Osteocyte (in vitro differentiated cells): ENCODE measurements around the gene FGF1. TPM values are rescaled to one million over a fixed set of nuclear protein-coding genes. Genes with fewer than 3 reads are reported as not detected.

Experiments used
- DNase-seq: peaks from one replicate; pipeline ENCODE4 v3.0.0; 2021; ENCODE audit warnings: mixed read lengths; ENCODE audit not compliant: unreplicated experiment; ENCODE audit errors: extremely low spot score
- H3K27ac Mint-ChIP-seq: one replicate; pipeline ENCODE4 v1.8.0; 2021; ENCODE audit warnings: mild to moderate bottlenecking, mixed read lengths; ENCODE audit not compliant: unreplicated experiment
- H3K27me3 Mint-ChIP-seq: one replicate; pipeline ENCODE4 v1.8.0; 2021; ENCODE audit warnings: mixed read lengths; ENCODE audit not compliant: unreplicated experiment
- H3K36me3 Mint-ChIP-seq: one replicate; pipeline ENCODE4 v1.8.0; 2021; ENCODE audit warnings: mixed read lengths; ENCODE audit not compliant: unreplicated experiment
- H3K4me1 Mint-ChIP-seq: one replicate; pipeline ENCODE4 v1.8.0; 2021; ENCODE audit warnings: mixed read lengths; ENCODE audit not compliant: unreplicated experiment
- H3K4me3 Mint-ChIP-seq: one replicate; pipeline ENCODE4 v1.8.0; 2021; ENCODE audit warnings: mild to moderate bottlenecking, moderate library complexity, mixed read lengths; ENCODE audit not compliant: unreplicated experiment
- H3K9me3 Mint-ChIP-seq: one replicate; pipeline ENCODE4 v1.8.0; 2021; ENCODE audit warnings: mixed read lengths; ENCODE audit not compliant: unreplicated experiment
- total RNA-seq: library from RNA; stranded (reverse); gene quantifications from 2 replicates; pipeline ENCODE4 v1.2.1, GENCODE V29; 2021
- TF ChIP-seq, protein P1 (sequence below): fragments of 200-600 bp; sonication (generic); IDR thresholded peaks from 2 replicates; pipeline ENCODE4 v1.5.0; 2021; ENCODE audit warnings: antibody characterized with exemption, mild to moderate bottlenecking, moderate library complexity

Gene FGF1
- total RNA-seq, 1 donor from 2014 or later, result 1.5 TPM

DNA sequence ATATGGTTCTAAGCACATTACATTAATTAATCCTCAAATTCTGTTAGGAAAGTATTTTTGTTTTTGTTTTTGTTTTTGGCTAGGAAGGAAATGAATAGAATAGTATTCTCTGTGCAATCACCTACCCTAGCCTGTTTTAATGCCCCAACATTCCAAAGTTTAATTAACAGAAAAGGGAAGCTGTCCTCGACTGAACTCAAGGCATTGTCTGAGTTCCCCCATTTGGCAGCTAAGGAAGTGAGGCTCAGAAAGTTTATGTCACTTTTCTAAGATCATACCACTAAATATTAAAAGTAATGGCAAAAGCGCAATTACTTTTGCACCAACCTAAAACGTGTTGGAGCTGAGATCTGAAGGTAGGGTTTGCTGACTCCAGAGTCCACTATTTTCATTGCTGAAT is 59.8 kb downstream of the FGF1 start:
- no peaks in the 10 kb centered on the region for H3K27me3 Mint-ChIP-seq
- H3K4me3 Mint-ChIP-seq, result no peak overlapping the region
- no peak overlapping the region for H3K27ac Mint-ChIP-seq
- no peaks in the 10 kb centered on the region for H3K36me3 Mint-ChIP-seq
- DNase-seq, result no peak
- H3K9me3 Mint-ChIP-seq, result no peaks in the 10 kb centered on the region
- TF ChIP-seq, protein P1, sequence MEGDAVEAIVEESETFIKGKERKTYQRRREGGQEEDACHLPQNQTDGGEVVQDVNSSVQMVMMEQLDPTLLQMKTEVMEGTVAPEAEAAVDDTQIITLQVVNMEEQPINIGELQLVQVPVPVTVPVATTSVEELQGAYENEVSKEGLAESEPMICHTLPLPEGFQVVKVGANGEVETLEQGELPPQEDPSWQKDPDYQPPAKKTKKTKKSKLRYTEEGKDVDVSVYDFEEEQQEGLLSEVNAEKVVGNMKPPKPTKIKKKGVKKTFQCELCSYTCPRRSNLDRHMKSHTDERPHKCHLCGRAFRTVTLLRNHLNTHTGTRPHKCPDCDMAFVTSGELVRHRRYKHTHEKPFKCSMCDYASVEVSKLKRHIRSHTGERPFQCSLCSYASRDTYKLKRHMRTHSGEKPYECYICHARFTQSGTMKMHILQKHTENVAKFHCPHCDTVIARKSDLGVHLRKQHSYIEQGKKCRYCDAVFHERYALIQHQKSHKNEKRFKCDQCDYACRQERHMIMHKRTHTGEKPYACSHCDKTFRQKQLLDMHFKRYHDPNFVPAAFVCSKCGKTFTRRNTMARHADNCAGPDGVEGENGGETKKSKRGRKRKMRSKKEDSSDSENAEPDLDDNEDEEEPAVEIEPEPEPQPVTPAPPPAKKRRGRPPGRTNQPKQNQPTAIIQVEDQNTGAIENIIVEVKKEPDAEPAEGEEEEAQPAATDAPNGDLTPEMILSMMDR, result no peak
- H3K4me1 Mint-ChIP-seq, result peaks cover 33% of the 10 kb centered on the region

GRCh38 chr5:142621227-142621626 is 64.7 kb downstream of the FGF1 start:
- DNase-seq, result no peak
- TF ChIP-seq, protein P1, result no peak
- Mint-ChIP-seq H3K27me3 (no peaks in the 10 kb centered on the region), H3K4me1 (peaks cover 44% of the 10 kb centered on the region), H3K9me3 (no peaks in the 10 kb centered on the region), H3K4me3 (no peak overlapping the region), H3K27ac (peak overlapping the region; percentile 47), H3K36me3 (peaks cover 4% of the 10 kb centered on the region)

DNA sequence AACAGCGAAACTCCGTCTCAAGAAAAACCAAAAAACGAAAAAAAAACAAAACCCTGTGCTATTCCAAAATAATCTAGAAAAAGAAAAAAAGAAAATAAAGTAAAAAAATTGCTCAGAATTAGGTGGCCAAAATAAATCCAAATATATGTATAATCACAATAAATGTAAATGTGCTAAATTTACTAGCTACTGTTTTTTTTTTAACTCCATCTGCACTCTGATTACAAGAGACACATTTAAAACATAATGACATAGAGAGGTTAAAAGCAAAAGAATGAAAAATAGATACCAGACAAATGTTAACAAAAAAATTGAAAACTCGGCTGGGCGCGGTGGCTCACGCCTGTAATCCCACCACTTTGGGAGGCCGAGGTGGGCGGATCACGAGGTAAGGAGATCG is 66.1 kb downstream of the FGF1 start:
- Mint-ChIP-seq H3K9me3 (no peaks in the 10 kb centered on the region), H3K4me3 (no peak overlapping the region), H3K27ac (no peak overlapping the region), H3K4me1 (peaks cover 33% of the 10 kb centered on the region), H3K27me3 (no peaks in the 10 kb centered on the region), H3K36me3 (peaks cover 4% of the 10 kb centered on the region)
- TF ChIP-seq, protein P1, result no peak
- no peak for DNase-seq

- no peaks in the 10 kb centered on the region for H3K27me3 Mint-ChIP-seq
- peaks cover 30% of the 10 kb centered on the region for H3K4me1 Mint-ChIP-seq
- DNase-seq, result no peak
- H3K27ac Mint-ChIP-seq, result no peak overlapping the region
- no peak overlapping the region for H3K4me3 Mint-ChIP-seq
- TF ChIP-seq, protein P1, result no peak
- no peaks in the 10 kb centered on the region for H3K9me3 Mint-ChIP-seq
- peaks cover 4% of the 10 kb centered on the region for H3K36me3 Mint-ChIP-seq
Observed at GRCh38 chr5:142618130-142618523, 67.8 kb downstream of the FGF1 start.

DNA sequence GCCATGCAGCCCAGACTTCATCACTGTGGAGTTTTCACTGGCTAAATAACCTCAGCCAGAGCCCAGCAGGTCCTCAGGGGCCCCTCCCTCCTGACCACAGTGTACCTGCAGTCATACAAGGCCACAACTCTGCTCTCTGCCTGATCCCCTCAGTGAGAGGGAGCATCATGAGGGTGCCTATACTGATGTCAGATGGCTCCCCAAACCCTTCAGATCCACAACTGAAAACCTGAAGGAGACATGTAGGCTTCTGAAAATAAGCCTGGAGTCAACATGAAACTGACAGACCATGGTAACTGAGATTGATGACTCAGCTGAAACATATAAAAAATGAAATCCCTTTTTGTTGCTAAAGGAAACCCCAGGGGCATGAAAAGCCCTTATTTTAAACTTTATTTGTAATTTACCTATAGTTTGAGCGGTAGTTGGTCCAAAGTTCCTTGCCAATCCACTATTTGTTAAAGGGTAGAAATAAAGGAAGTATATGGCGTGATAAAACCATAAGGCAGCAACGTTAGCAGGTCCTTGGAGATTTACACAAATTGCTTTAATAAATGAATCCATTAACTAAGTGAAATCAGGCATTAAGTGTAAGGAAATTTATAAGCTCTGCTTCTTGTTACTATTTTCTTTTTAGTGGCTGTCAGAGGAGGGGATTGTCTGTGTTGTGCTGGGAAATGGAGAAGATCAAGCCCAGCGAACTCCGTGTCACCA is 68.3 kb downstream of the FGF1 start:
- DNase-seq, result no peak
- TF ChIP-seq, protein P1, result no peak
- H3K36me3 Mint-ChIP-seq, result peaks cover 4% of the 10 kb centered on the region
- H3K27ac Mint-ChIP-seq, result no peak overlapping the region
- peaks cover 28% of the 10 kb centered on the region for H3K4me1 Mint-ChIP-seq
- no peaks in the 10 kb centered on the region for H3K27me3 Mint-ChIP-seq
- no peaks in the 10 kb centered on the region for H3K9me3 Mint-ChIP-seq
- no peak overlapping the region for H3K4me3 Mint-ChIP-seq
